Measurements from ENCODE around the gene HCN2. TPM values are rescaled to one million over a fixed set of nuclear protein-coding genes. Genes with fewer than 3 reads are reported as not detected.
"Not testable (repeated sequence)": the region's sequence is repeated elsewhere in the genome, so short reads cannot be mapped to it uniquely, and the experiment has no call there.

Gene HCN2
- total RNA-seq, 2 experiments from 2014 or later: 2.1 TPM

- TF ChIP-seq CTCF (IDR thresholded peaks at IDR 0.05): no peak
- Histone ChIP-seq H3K27ac (ENCODE audit: low read depth in 1 of 2, low read length in 2 of 2) (no peak overlapping the region), H3K36me3 (ENCODE audit: insufficient read depth, low read length) (peaks cover 58% of the 10 kb centered on the region), H3K9me3 (ENCODE audit: control insufficient read depth in 1 of 2, insufficient read depth in 1 of 2, low read length in 2 of 2) (peaks cover 0 to 4% of the 10 kb centered on the region in 2 experiments), H3K27me3 (ENCODE audit: control insufficient read depth in 1 of 2, insufficient read depth in 2 of 2, low read length in 2 of 2) (no peaks in the 10 kb centered on the region), H3K4me3 (ENCODE audit: low read length) (no peak overlapping the region), H3K4me1 (ENCODE audit: insufficient read depth, low read length) (no peaks in the 10 kb centered on the region)
- Mint-ChIP-seq H3K4me3 (no peak overlapping the region), H3K4me1 (ENCODE audit: low read depth) (peaks cover 2% of the 10 kb centered on the region), H3K36me3 (ENCODE audit: low read depth) (peaks cover 39% of the 10 kb centered on the region), H3K27ac (no peak overlapping the region), H3K27me3 (no peaks in the 10 kb centered on the region), H3K9me3 (no peaks in the 10 kb centered on the region)
- CTCF ChIA-PET: interaction anchor here (1.2 kb wide), 1 partner anchor 40 kb away, joined by 3 read pairs; no protein-coding TSS in a partner anchor
- intact Hi-C loops (cut with DNase I, micrococcal nuclease): no loop called here
- ATAC-seq (ENCODE audit: poor library complexity) (no peak), DNase-seq (no peak)
- POLR2A ChIA-PET: no interaction called here
Measured at GRCh38 chr19:623974-624373, 34.3 kb downstream of the HCN2 start.

GRCh38 chr19:624433-625109 lies 34.9 kb downstream of the HCN2 start:
- no peaks in the 10 kb centered on the region for H3K9me3 Mint-ChIP-seq
- no peak overlapping the region for H3K4me3 Mint-ChIP-seq
- H3K4me1 Mint-ChIP-seq (ENCODE audit: low read depth): peaks cover 4% of the 10 kb centered on the region
- H3K27ac ChIP-seq (ENCODE audit: low read depth in 1 of 2, low read length in 2 of 2): no peak overlapping the region
- H3K36me3 Mint-ChIP-seq (ENCODE audit: low read depth): peaks cover 39% of the 10 kb centered on the region
- CTCF ChIA-PET: interaction anchor here (0.6 to 1.2 kb wide), 2 partner anchors 40 kb away, joined by 3 read pairs; no protein-coding TSS in a partner anchor
- H3K27me3 Mint-ChIP-seq: no peaks in the 10 kb centered on the region
- intact Hi-C loops (cut with DNase I, micrococcal nuclease): no loop called here
- no peak overlapping the region for H3K27ac Mint-ChIP-seq
- no peak overlapping the region for H3K4me3 ChIP-seq (ENCODE audit: low read length)
- H3K9me3 ChIP-seq (ENCODE audit: control insufficient read depth in 1 of 2, insufficient read depth in 1 of 2, low read length in 2 of 2): peaks cover 0 to 4% of the 10 kb centered on the region in 2 experiments
- POLR2A ChIA-PET: no interaction called here
- no peaks in the 10 kb centered on the region for H3K4me1 ChIP-seq (ENCODE audit: insufficient read depth, low read length)
- ATAC-seq (ENCODE audit: poor library complexity): no peak
- peaks cover 58% of the 10 kb centered on the region for H3K36me3 ChIP-seq (ENCODE audit: insufficient read depth, low read length)
- no peaks in the 10 kb centered on the region for H3K27me3 ChIP-seq (ENCODE audit: control insufficient read depth in 1 of 2, insufficient read depth in 2 of 2, low read length in 2 of 2)
- no peak for DNase-seq
- no peak for TF ChIP-seq CTCF (IDR thresholded peaks at IDR 0.05)

- POLR2A ChIA-PET: no interaction called here
- H3K36me3 ChIP-seq (ENCODE audit: insufficient read depth, low read length): peaks cover 56% of the 10 kb centered on the region
- H3K4me3 Mint-ChIP-seq: no peak overlapping the region
Measured at GRCh38 chr19:625257-625656, 35.6 kb downstream of the HCN2 start.

GRCh38 chr19:626566-626965 lies 36.9 kb downstream of the HCN2 start:
- POLR2A ChIA-PET; H3K9me3 ChIP-seq (ENCODE audit: control insufficient read depth in 1 of 2, insufficient read depth in 1 of 2, low read length in 2 of 2); H3K27me3 Mint-ChIP-seq; H3K27ac Mint-ChIP-seq; H3K27me3 ChIP-seq (ENCODE audit: control insufficient read depth in 1 of 2, insufficient read depth in 2 of 2, low read length in 2 of 2); H3K9me3 Mint-ChIP-seq; intact Hi-C loops (cut with DNase I, micrococcal nuclease); H3K4me3 Mint-ChIP-seq; H3K27ac ChIP-seq (ENCODE audit: low read depth in 1 of 2, low read length in 2 of 2); DNase-seq; ATAC-seq (ENCODE audit: poor library complexity); H3K4me3 ChIP-seq (ENCODE audit: low read length): not testable (repeated sequence)
- H3K36me3 Mint-ChIP-seq (ENCODE audit: low read depth): peaks cover 52% of the 10 kb centered on the region
- H3K4me1 Mint-ChIP-seq (ENCODE audit: low read depth): peaks cover 16% of the 10 kb centered on the region
- H3K36me3 ChIP-seq (ENCODE audit: insufficient read depth, low read length): peaks cover 60% of the 10 kb centered on the region
- CTCF ChIA-PET: interaction anchor here (0.7 to 0.8 kb wide), 2 partner anchors 20 to 33 kb away, joined by 3 read pairs; no protein-coding TSS in a partner anchor
- H3K4me1 ChIP-seq (ENCODE audit: insufficient read depth, low read length): peaks cover 15% of the 10 kb centered on the region

More at GRCh38 chr19:625257-625656, 35.6 kb downstream of the HCN2 start:
- no peak overlapping the region for H3K27ac ChIP-seq (ENCODE audit: low read depth in 1 of 2, low read length in 2 of 2)
- no peaks in the 10 kb centered on the region for H3K9me3 Mint-ChIP-seq
- peaks cover 3% of the 10 kb centered on the region for H3K4me1 ChIP-seq (ENCODE audit: insufficient read depth, low read length)
- peaks cover 6% of the 10 kb centered on the region for H3K4me1 Mint-ChIP-seq (ENCODE audit: low read depth)
- ATAC-seq (ENCODE audit: poor library complexity) (no peak), DNase-seq (no peak)
- CTCF ChIA-PET: interaction anchor here (0.6 kb wide), 1 partner anchor 41 kb away, joined by 3 read pairs; no protein-coding TSS in a partner anchor
- H3K27me3 ChIP-seq (ENCODE audit: control insufficient read depth in 1 of 2, insufficient read depth in 2 of 2, low read length in 2 of 2): no peaks in the 10 kb centered on the region
- H3K27ac Mint-ChIP-seq: no peak overlapping the region
- no peak overlapping the region for H3K4me3 ChIP-seq (ENCODE audit: low read length)
- peaks cover 44% of the 10 kb centered on the region for H3K36me3 Mint-ChIP-seq (ENCODE audit: low read depth)
- intact Hi-C loops (cut with DNase I, micrococcal nuclease): no loop called here
- TF ChIP-seq CTCF (IDR thresholded peaks at IDR 0.05): no peak
- H3K9me3 ChIP-seq (ENCODE audit: control insufficient read depth in 1 of 2, insufficient read depth in 1 of 2, low read length in 2 of 2): peaks cover 0 to 4% of the 10 kb centered on the region in 2 experiments
- H3K27me3 Mint-ChIP-seq: no peaks in the 10 kb centered on the region

Measured in CD4-positive, alpha-beta T cell (primary cell).